Activated gamma-delta T cell treated with anti-CD3 and anti-CD28 coated beads, Interleukin-2, amount 50 U/mL, for 16 hours (primary cell): ENCODE data around the gene MPV17L2.

Source experiments
- DNase-seq: peaks from one replicate; pipeline ENCODE4 v3.0.0-alpha.2; 2020; ENCODE audit warnings: low read depth

MPV17L2 gene

DNA sequence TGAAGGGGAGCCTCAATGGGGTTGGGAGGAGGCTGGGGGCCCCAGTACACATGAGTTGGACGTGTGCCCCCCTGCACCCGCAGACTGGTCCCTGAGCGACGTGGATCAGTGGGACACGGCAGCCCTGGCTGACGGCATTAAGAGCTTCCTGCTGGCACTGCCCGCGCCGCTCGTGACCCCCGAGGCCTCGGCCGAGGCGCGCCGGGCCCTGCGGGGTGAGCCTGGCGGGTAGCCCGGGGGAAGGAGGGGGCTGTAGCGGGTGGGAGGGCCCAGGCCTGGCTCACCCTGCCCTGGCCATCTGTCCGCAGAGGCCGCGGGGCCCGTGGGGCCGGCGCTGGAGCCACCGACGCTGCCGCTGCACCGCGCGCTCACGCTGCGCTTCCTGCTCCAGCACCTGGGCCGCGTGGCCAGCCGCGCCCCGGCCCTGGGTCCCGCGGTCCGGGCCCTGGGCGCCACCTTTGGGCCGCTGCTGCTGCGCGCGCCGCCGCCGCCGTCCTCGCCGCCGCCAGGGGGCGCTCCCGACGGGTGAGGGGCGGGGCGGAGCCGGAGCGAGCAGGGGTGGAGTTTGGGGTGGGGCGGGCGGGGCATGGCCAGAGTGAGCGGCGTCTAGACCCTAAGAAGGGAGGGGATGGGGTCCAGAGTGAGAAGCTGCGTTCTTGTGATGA is 31.9 kb upstream of the MPV17L2 start:
- peak; percentile 75 for DNase-seq

DNA sequence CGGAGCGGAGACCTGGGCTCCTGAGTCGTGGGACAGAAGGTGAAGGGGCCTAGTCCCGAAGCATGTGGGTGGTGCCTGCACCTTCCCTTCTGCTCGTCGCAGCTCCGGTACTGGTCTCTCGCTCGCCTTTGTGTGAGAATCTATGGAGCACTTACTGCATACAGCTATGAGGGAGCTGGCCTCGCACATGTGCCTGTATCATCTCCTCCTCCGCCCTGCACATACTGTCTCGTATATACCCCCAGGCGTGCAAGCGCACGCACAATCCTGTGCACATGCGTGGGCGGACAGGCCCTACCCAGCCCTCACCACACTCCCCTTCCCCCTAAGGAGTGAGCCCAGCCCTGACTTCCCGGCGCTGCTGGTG is 31.4 kb upstream of the MPV17L2 start:
- DNase-seq, result no peak

DNA sequence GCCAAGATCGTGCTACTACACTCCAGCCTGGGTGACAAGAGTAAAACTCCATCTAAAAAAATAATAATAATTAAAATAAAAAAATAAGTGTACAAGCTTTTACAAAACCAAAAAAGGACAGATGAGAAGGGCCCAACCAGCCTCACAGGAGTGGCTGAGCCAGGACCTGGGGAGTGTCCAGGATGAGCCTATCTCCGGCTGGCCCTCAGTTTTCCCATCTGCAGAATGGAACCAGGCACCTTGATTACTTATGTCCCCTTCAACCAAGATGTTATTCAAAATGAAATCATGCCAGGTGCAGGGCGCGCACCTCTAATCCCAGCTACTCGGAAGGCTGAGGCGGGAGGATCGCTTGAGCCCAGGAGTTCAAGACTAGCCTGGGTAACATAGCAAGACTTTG is 28.9 kb upstream of the MPV17L2 start:
- DNase-seq, result no peak

DNA sequence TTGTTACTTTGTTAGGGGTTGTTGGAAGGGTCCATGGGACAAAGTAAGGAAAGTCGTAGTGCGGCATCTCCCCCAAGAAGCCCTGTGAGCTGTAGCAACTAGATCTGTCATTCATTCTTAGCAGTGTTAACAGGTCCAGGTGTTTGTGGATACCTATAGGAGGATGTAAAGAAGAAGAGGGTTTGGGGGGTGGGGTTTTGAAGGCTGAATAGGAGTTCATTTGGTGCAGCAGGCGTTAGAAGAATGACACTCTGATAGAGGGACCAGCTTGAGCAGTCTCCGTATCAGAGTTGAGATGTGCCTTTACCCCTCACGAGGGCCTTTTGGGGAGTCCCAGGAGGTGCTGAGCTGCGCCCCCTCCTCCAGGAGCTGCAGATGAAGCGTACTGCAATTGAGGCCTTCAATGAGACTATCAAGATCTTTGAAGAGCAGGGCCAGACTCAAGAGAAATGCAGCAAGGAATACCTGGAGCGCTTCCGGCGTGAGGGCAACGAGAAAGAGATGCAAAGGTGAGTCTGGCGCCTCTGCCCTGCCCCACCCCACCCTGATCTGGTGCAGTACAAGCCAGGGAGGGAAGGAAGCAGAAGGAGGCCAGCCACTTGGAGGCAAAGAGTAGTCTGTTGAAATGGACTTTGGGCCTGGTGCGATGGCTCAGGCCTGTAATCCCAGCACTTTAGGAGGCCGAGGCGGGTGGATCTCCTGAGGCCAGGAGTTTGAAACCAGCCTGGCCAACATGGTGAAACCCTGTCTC is 27.0 kb upstream of the MPV17L2 start:
- DNase-seq, result no peak

DNA sequence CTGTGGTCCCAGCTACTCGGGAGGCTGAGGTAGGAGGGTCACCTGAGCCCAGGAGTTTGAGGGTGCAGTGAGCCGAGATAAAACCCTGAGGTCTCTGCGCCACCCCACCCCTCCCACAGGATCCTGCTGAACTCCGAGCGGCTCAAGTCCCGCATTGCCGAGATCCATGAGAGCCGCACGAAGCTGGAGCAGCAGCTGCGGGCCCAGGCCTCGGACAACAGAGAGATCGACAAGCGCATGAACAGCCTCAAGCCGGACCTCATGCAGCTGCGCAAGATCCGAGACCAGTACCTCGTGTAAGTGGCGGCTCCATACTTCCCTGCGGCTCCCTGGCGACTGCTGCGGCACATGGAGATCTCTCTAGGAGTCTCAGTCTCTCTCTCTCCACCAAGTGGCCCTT is 26.0 kb upstream of the MPV17L2 start:
- DNase-seq, result no peak

DNA sequence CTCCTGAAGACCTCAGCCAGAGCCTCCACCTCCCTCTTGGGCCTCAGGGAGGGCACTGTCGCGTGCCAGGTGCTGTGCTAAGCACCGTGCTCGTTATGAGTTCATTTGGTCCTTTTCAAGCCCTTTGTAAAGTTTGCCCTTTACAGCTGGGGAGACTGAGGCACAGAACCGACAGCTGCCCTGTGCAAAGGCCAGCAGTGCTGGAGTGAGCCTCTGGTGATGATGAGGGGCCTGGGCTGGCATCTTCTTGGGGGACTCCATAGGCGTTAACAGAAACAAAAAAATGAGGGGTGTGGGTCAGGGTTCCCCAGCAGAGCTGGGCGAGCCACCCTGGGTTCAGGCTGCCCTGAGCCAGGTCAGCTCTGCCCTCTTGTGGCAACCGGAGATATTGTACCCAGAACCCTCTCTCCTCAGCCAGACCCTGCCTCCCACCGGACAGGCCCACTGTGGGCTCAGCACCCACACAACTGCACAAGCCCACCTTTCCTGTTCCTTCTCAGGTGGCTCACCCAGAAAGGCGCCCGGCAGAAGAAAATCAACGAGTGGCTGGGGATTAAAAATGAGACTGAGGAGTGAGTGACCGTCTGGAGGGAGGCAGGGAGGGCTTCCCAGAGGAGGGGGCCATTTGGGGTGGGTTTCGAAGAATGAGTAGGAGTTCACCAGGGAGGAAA is 24.9 kb upstream of the MPV17L2 start:
- peak; percentile 43 for DNase-seq

DNA sequence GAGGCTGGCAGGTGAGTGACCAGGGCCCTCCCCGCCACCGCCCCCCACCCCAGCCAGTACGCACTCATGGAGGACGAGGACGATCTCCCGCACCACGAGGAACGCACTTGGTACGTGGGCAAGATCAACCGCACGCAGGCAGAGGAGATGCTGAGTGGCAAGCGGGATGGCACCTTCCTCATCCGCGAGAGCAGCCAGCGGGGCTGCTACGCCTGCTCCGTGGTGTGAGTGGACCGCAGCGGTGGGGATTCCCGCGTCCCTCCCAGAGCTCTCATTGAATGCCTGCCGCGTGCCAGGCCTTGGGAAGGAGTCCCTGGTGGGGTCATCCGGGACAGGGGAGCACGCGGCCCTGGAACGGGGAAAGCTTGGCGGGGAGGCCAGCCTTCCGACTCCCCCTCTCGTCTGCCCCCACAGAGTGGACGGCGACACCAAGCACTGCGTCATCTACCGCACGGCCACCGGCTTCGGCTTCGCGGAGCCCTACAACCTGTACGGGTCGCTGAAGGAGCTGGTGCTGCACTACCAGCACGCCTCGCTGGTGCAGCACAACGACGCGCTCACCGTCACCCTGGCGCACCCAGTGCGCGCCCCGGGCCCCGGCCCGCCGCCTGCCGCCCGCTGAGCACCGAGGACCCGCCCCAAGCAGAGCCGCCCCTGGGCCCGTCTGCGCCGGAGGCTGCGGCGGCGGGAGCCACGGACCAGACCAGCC is 24.2 kb upstream of the MPV17L2 start:
- no peak for DNase-seq

DNA sequence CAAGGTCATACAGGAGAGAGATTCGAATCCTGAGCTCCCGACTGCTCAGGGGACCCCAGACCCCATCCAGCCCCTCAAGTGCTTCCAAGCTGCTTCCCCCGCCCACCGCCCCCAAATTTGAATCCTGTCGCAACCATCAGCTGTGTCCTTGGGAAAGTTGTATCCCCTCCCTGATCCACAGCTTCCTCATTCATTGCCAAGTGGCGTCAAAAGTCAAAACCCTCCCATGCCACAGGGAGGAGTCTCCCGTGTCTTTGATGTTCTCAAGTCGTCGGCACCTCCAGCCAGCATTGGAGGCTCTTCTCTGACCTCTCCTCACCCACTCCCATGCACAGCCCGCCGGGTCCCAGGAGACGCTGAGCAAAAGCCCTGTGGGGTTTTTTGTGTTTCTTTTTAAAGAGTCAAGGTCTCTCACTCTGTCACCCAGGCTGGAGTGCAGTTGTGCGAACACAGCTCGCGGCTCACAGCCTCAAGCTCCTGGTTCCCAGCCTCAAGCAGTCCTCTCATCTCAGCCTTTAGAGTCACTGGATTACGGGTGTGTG is 22.2 kb upstream of the MPV17L2 start:
- DNase-seq, result no peak

DNA sequence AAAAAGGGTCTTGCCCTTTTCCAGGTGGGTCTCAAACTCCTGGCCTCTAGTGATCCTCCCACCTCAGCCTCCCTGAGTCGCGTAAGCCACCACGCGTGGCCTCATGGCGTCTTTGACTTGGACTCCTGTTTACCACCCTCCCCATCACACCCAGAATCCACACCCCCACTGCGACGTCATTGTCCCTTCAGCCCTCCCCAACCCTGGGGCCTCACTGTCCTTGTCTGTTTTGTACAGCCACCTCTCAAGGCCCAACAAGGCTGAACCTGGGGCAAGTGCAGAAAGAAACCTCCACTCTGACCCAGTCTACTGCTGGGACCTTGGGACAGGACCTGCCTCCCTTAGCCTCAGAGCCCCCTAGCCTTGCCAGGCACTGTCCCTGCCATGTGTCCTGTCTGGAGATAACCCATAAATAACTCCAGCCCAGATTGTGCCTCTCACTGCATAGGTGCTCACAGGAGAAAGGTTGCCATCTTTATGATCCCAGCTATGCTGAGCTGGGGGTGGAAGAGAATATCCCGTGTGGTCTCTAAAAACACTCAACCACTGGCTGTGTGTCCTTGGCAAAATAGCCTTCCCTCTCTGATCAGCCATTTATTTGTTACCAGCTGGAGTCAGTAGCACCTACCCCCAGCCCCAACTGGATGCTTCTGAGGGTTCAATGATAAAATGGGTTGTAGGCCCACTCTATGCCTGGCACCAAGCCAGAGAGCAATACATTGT is 21.3 kb upstream of the MPV17L2 start:
- DNase-seq, result no peak

DNA sequence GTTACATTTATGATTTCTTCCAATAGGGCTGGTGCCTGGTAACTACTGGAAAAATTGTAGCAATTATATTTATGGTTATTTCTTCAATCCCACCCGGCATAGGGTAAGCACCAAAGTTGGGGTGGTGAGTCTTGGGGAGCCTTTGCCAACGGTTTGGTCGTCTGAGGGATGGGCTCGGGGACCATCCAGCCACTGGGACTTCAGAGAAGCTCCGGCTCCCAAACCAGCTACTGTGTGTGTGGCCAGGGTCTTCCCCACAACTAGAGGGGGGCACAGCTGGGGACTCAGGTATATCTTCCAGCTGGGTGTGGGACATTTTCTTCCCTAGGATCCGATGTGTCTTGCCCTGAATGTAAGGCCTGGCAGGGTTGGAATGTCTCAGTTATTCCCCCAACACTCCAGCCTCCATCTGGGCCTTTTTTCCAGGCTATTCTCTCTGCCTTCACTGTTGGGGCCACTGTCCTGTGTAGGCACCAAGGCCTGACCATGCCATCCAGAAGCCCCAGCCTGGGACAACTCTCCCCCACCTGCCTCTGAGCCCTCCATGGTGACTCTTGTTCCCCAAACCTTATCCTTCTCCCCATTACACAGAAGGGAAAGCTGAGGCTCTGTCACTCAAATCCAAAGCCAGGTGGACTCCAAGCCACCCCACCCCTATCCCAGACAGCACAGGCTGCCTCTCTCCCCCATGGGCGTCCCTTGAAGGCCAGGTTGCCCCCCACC is 20.5 kb upstream of the MPV17L2 start:
- DNase-seq, result no peak

DNA sequence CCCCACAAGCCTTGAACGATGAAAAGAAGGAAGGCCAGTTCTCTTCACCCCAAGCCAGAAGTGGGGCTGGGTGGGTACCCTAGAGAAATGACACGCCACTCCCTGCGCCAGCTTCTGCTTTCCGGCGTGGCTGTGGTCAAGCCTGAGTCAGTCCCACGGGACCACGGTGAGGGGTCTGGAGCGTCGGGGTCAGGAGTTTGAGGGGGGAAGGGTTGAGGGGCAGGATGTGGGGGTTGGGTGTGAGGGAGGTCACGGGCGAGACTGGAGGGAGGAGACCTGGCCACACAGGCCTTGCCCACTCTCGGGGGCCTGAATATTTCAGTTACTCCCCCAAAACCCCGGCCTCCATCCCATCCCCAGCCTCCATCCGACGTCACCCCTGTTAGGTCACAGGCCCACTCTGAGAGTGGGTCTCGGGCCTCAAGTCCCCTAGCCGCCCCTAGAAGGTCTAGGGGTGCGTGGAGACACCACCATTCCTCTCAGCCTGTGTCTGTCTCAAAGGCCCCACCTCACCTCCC is 19.9 kb upstream of the MPV17L2 start:
- no peak for DNase-seq

DNA sequence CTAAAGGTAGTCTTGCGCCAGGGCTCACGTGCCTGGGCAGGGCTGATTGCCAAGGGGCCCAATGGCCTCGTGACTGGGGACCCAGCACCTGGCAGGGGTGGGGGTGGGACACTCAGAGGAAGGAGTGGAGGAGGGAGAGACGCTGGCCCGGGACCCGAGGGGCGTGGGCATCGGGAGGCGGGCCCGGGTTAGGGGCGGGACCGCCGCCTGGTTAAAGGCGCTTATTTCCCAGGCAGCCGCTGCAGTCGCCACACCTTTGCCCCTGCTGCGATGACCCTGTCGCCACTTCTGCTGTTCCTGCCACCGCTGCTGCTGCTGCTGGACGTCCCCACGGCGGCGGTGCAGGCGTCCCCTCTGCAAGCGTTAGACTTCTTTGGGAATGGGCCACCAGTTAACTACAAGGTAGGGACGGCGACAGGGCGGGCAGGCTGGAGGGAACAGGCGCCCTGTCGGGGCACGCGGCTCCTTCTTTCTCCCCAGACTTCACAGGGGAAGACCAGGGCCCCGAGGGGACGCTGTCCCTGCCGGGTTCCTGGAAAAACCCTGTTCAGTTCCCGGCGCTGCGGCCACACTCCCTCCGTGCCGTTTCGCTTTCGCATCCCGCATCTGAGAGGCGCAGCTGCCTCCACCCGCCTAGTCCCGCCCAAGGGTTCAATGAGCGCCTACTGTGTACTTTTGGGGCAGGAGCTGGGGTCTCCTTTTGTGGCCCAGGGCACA is 19.3 kb upstream of the MPV17L2 start, which contains the start of gene IFI30:
IFI30 (plus strand) TSS at position 242 of the 717 bp plus-strand sequence; CDS start at position 271, 29 bp downstream.
- no peak for DNase-seq

DNA sequence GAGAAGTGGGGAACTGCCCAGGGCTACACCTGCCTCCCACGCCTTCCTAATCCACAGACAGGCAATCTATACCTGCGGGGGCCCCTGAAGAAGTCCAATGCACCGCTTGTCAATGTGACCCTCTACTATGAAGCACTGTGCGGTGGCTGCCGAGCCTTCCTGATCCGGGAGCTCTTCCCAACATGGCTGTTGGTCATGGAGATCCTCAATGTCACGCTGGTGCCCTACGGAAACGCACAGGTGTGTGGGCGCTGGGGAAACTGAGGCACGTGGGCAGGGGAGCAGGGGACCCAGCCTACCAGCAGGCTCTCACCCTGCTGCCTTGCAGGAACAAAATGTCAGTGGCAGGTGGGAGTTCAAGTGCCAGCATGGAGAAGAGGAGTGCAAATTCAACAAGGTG is 18.0 kb upstream of the MPV17L2 start:
- DNase-seq, result no peak

DNA sequence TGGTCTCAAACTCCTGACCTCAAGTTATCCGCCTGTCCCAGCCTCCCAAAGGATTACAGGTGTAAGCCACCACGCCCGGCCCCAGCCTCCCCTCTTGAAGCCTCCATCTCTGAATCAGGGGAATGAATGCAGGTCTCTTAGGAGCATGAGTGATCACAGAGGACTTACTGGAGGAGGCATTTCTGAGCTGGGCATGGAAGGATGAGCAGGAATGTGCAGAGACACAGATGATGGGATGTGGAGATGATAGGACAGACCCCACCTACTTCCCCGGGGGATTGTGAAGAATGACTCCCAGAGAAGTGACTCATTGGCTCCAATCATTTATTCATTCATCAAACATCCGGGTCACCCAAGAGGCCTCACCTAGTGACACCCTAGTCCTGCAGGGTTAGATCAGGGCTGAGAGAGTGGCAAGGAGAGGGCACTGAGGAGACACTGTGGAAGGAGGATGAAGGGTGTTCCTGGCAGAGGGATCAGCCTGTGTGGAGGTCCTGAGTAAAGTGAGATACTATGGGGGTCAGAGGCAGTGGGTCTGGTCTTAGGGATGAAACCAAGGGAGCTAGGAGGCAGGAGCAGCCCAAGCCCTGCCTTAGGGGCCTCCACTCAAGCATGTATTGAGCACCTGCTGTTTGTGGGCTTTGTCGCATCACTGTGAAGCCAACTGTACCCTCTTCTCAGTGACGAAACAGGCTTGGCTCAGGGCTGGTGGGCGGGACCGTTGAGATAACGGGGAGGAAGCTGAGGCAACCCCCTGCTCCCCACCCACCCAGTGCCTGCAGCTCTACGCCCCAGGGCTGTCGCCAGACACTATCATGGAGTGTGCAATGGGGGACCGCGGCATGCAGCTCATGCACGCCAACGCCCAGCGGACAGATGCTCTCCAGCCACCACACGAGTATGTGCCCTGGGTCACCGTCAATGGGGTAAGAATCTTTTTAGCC is 16.4 kb upstream of the MPV17L2 start:
- DNase-seq, result no peak

DNA sequence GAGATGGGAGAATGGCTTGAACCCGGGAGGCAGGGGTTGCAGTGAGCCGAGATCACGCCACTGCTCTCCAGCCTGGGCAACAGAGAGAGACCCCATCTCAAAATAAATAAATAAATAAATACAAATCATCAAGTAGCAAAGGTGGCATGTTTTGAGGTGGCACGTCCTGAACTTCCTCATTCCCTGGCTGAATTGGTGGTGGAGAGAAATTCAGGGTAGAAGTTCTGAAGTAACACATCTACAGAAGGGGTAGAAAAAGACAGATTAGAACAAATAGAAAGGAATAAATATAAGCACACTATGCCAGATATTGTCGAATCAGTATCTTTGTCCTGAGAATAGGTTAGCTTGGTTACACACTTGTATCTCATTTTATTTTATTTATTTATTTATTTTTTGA is 13.1 kb upstream of the MPV17L2 start:
- DNase-seq, result no peak

DNA sequence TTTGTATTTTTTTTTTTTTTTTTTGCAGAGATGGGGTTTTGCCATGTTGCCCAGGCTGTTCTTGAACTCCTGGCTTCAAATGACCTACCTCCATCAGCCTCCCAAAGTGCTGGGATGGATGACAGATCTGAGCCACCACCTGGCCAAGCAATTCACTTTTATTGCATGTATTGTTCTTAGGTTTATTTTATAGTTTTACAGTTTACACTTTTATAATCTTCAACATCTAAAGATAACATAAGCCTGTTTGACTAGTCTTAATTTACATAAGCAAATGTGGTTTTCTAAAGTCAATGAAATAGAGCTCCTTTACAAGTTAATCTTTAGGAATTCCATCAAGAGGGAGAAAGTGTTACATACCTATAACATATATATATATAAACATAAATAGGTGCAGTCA is 9.5 kb upstream of the MPV17L2 start:
- no peak for DNase-seq

DNA sequence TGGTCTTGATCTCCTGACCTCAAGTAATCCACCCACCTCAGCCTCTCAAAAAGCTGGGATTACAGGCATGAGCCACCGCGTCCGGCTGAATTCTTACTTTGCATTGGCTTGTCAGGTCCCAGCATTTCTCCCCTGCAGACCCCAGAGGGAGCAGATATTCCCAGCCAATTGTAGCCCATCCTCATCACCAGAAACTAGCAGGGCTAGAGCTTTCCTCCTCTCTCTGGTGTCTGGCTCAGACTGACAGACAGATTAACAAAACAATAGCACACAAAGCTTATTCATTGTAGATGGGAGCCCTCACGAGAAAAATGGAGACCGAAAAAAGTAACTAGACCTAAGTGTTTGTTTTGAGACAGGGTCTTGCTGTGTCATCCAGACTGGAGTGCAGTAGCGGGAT is 7.5 kb upstream of the MPV17L2 start:
- no peak for DNase-seq

DNA sequence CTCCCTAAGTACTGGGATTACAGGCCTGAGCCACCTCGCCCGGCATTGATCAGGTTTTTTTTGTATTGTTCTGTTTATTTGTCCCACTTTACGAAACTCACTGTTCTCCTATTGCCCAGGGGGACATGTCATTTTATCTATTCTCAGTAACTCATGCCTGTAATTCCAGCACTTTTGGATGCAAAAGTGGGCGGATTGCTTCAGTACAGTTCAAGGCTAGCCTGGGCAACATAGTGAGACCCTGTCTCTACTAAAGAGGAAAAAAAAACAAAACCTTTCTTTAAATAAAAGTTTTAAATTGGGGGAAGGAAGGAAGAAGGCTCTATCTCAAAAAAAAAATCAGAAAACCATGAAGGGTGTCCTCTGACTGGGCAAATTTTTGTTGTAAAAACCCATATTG is 2.7 kb upstream of the MPV17L2 start:
- DNase-seq, result no peak

DNA sequence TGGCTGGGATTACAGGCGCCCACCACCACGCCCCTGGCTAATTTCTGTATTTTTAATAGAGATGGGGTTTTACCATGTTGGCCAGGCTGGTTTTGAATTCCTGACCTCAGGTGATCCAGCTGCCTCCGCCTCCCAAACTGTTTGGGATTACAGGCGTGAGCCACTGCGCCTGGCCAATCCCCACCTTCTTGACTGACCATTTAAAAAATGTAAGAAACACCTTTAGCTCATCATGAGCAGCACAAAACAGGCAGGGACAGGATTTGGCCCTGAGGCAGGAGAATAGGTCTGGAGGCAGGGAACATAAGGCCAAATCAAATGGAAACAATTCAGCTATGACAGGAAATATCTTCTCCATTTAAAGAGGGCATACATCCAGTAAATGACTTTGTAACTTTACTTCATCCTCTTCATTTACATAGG is 1.4 kb upstream of the MPV17L2 start:
- no peak for DNase-seq
